Measurements from ENCODE around the gene TEKT4.

GRCh38 chr2:94877129-94877528 is 5.9 kb downstream of the TEKT4 start:
- TF ChIP-seq, protein P1, sequence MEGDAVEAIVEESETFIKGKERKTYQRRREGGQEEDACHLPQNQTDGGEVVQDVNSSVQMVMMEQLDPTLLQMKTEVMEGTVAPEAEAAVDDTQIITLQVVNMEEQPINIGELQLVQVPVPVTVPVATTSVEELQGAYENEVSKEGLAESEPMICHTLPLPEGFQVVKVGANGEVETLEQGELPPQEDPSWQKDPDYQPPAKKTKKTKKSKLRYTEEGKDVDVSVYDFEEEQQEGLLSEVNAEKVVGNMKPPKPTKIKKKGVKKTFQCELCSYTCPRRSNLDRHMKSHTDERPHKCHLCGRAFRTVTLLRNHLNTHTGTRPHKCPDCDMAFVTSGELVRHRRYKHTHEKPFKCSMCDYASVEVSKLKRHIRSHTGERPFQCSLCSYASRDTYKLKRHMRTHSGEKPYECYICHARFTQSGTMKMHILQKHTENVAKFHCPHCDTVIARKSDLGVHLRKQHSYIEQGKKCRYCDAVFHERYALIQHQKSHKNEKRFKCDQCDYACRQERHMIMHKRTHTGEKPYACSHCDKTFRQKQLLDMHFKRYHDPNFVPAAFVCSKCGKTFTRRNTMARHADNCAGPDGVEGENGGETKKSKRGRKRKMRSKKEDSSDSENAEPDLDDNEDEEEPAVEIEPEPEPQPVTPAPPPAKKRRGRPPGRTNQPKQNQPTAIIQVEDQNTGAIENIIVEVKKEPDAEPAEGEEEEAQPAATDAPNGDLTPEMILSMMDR (IDR thresholded peaks at IDR 0.05; ENCODE audit: extremely low read depth in 1 of 2, insufficient read depth in 1 of 2, low read depth in 1 of 2, low read length in 2 of 2): no peak
- TF ChIP-seq EZH2 (IDR thresholded peaks at IDR 0.05; ENCODE audit: borderline replicate concordance, low read depth, low read length, severe bottlenecking) (no peak), GATA2 (IDR thresholded peaks at IDR 0.05; ENCODE audit: insufficient read depth, insufficient read length, low read depth, low read length) (no peak)

Data from endothelial cell of umbilical vein (primary cell).